Hepatocyte (in vitro differentiated cells): ENCODE results near the gene RNF144B. TPM values are rescaled to one million over a fixed set of nuclear protein-coding genes. Genes with fewer than 3 reads are reported as not detected.

Experiments
- DNase-seq: peaks from one replicate; pipeline ENCODE4 v3.0.0-alpha.2; 2016; ENCODE audit warnings: low spot score
- H2AFZ ChIP-seq: fragments of 200-600 bp; sonication (generic); 2 replicates; pipeline ENCODE4 v1.6.0; 2016; ENCODE audit warnings: antibody characterized with exemption, mild to moderate bottlenecking
- H3K27ac ChIP-seq: fragments of 200-600 bp; sonication (generic); 2 replicates; pipeline ENCODE4 v1.5.1; 2016; ENCODE audit warnings: mild to moderate bottlenecking
- H3K27me3 ChIP-seq: fragments of 200-600 bp; sonication (generic); 2 replicates; pipeline ENCODE4 v1.6.1; 2016
- H3K36me3 ChIP-seq: fragments of 200-600 bp; sonication (generic); replicated peaks from 2 replicates; pipeline ENCODE4 v1.5.1; 2016; ENCODE audit warnings: low read depth; ENCODE audit not compliant: insufficient read depth
- H3K4me1 ChIP-seq: fragments of 200-600 bp; sonication (generic); 2 replicates; pipeline ENCODE4 v1.5.1; 2016; ENCODE audit warnings: mild to moderate bottlenecking, moderate library complexity; ENCODE audit not compliant: insufficient read depth
- H3K4me2 ChIP-seq: fragments of 200-600 bp; sonication (generic); 2 replicates; pipeline ENCODE4 v1.6.0; 2016
- H3K4me3 ChIP-seq: fragments of 200-600 bp; sonication (generic); 2 replicates; pipeline ENCODE4 v1.5.1; 2016; ENCODE audit warnings: mild to moderate bottlenecking
- H3K79me2 ChIP-seq: fragments of 200-600 bp; sonication (generic); 2 replicates; pipeline ENCODE4 v1.6.0; 2017; ENCODE audit warnings: mild to moderate bottlenecking
- H3K9me2 ChIP-seq: fragments of 200-600 bp; sonication (generic); replicated peaks from 2 replicates; pipeline ENCODE4 v1.6.0; 2017; ENCODE audit warnings: mild to moderate bottlenecking; ENCODE audit not compliant: insufficient read depth
- H3K9me3 ChIP-seq: fragments of 200-600 bp; sonication (generic); 2 replicates; pipeline ENCODE4 v1.5.1; 2016; ENCODE audit warnings: low read depth, mild to moderate bottlenecking
- H4K20me1 ChIP-seq: fragments of 200-600 bp; sonication (generic); 2 replicates; pipeline ENCODE4 v1.6.0; 2016; ENCODE audit warnings: mild to moderate bottlenecking; ENCODE audit not compliant: insufficient read depth, poor library complexity, severe bottlenecking
- CTCF ChIP-seq: fragments of 200-600 bp; sonication (generic); IDR thresholded peaks from 2 replicates; pipeline ENCODE4 v1.5.1; 2016; ENCODE audit warnings: antibody characterized with exemption, mild to moderate bottlenecking; ENCODE audit not compliant: poor library complexity
- EZH2 ChIP-seq: fragments of 200-600 bp; sonication (generic); IDR thresholded peaks from 2 replicates; pipeline ENCODE4 v1.6.1; 2016; ENCODE audit warnings: antibody characterized with exemption, mild to moderate bottlenecking, borderline replicate concordance
- EZH2phosphoT487 ChIP-seq: fragments of 200-600 bp; sonication (generic); IDR thresholded peaks from one replicate; pipeline ENCODE4 v1.6.1; 2018; ENCODE audit warnings: antibody characterized with exemption, mild to moderate bottlenecking, low read depth, moderate library complexity; ENCODE audit not compliant: unreplicated experiment, severe bottlenecking
- WGBS: methylation state at CpG from one replicate; pipeline ENCODE4 v1.1.6; 2016; ENCODE audit warnings: low lambda C conversion rate; ENCODE audit errors: missing lambda C conversion rate; 5-methylcytosine and 5-hydroxymethylcytosine counted together
- polyA plus RNA-seq: library from polyadenylated mRNA; unstranded; fragments of >200 nt; fragmentation: Nextera tagmentation; extraction: Ambion mirVana; gene quantifications from 2 replicates; pipeline ENCODE4 v1.2.1, GENCODE V29; 2016
- total RNA-seq: library from RNA; depleted of rRNA; stranded (reverse); fragments of >200 nt; gene quantifications from 2 replicates; pipeline ENCODE4 v1.2.3, GENCODE V29; 2014

The RNF144B gene
- total and polyA plus RNA-seq, 2 experiments from 2014 or later: 0.37 to 2.2 TPM

GRCh38 chr6:18503593-18504231 is 116.6 kb downstream of the RNF144B start:
- TF ChIP-seq EZH2phosphoT487 (no peak), CTCF (peak; percentile 94), EZH2 (no peak)
- peak overlapping the region; percentile 63 for H3K4me2 ChIP-seq
- no peaks in the 10 kb centered on the region for H3K9me3 ChIP-seq
- peak; percentile 84 for DNase-seq
- WGBS: 48% methylated on average over 11 of the region's 11 CpGs
- H3K27me3 ChIP-seq: no peaks in the 10 kb centered on the region
- no peak overlapping the region for H3K4me3 ChIP-seq
- no peaks in the 10 kb centered on the region for H3K9me2 ChIP-seq
- H3K36me3 ChIP-seq: no peaks in the 10 kb centered on the region
- no peaks in the 10 kb centered on the region for H3K79me2 ChIP-seq
- no peaks in the 10 kb centered on the region for H3K4me1 ChIP-seq
- no peak overlapping the region for H3K27ac ChIP-seq
- H4K20me1 ChIP-seq: no peaks in the 10 kb centered on the region
- peak overlapping the region; percentile 27 for H2AFZ ChIP-seq

- WGBS: 59% methylated on average over 2 of the region's 2 CpGs
- Histone ChIP-seq H3K4me3 (no peak overlapping the region), H3K36me3 (no peaks in the 10 kb centered on the region), H4K20me1 (no peaks in the 10 kb centered on the region), H3K27me3 (no peaks in the 10 kb centered on the region), H3K4me2 (no peak overlapping the region), H3K4me1 (no peaks in the 10 kb centered on the region), H3K9me3 (no peaks in the 10 kb centered on the region), H3K79me2 (no peaks in the 10 kb centered on the region), H3K27ac (no peak overlapping the region), H3K9me2 (no peaks in the 10 kb centered on the region), H2AFZ (no peak overlapping the region)
- no peak for TF ChIP-seq CTCF
- TF ChIP-seq EZH2: no peak
- no peak for TF ChIP-seq EZH2phosphoT487
- DNase-seq: no peak
Observed at GRCh38 chr6:18504232-18504596, 117.1 kb downstream of the RNF144B start.

GRCh38 chr6:18506382-18507017 is 119.3 kb downstream of the RNF144B start:
- no peaks in the 10 kb centered on the region for H3K27me3 ChIP-seq
- H3K9me3 ChIP-seq: no peaks in the 10 kb centered on the region
- no peak overlapping the region for H2AFZ ChIP-seq
- H3K9me2 ChIP-seq: no peaks in the 10 kb centered on the region
- DNase-seq: peak; percentile 20
- H3K4me3 ChIP-seq: no peak overlapping the region
- H3K4me2 ChIP-seq: no peak overlapping the region
- no peaks in the 10 kb centered on the region for H3K4me1 ChIP-seq
- no peaks in the 10 kb centered on the region for H4K20me1 ChIP-seq
- no peaks in the 10 kb centered on the region for H3K36me3 ChIP-seq
- TF ChIP-seq EZH2: no peak
- H3K79me2 ChIP-seq: no peaks in the 10 kb centered on the region
- no peak overlapping the region for H3K27ac ChIP-seq
- WGBS: 66% methylated on average over 15 of the region's 15 CpGs

GRCh38 chr6:18507018-18507415 is 119.9 kb downstream of the RNF144B start:
- no peaks in the 10 kb centered on the region for H3K36me3 ChIP-seq
- no peak overlapping the region for H2AFZ ChIP-seq
- no peak overlapping the region for H3K4me2 ChIP-seq
- TF ChIP-seq EZH2phosphoT487 (no peak), CTCF (no peak), EZH2 (no peak)
- H4K20me1 ChIP-seq: no peaks in the 10 kb centered on the region
- H3K4me3 ChIP-seq: no peak overlapping the region
- H3K27ac ChIP-seq: no peak overlapping the region
- H3K9me3 ChIP-seq: no peaks in the 10 kb centered on the region
- no peaks in the 10 kb centered on the region for H3K4me1 ChIP-seq
- H3K79me2 ChIP-seq: no peaks in the 10 kb centered on the region
- WGBS: 82% methylated on average over 7 of the region's 7 CpGs
- no peaks in the 10 kb centered on the region for H3K9me2 ChIP-seq
- DNase-seq: no peak
- no peaks in the 10 kb centered on the region for H3K27me3 ChIP-seq
